Measurements from ENCODE around the gene NDUFB4.
"Not testable (repeated sequence)": the region's sequence is repeated elsewhere in the genome, so short reads cannot be mapped to it uniquely, and the experiment has no call there.

Gene NDUFB4

DNA sequence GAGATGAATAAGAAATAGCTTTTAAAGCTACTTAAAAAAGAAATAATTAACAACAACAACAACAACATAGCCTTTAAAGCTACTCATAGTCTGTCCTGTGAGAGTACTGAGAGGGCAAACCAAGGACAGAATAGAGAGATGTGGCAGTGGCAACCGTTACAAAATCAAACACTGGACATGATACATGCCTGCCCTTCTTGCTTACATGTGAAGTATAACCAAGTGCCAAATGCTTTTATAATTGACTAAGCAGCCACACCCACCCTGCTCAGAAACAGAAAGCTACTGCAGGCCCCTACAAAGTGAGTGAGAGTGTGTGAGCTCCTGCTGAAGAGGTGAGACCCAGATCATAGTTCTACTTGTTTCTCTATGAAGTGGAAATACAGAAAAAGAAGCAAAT lies 38.4 kb downstream of the NDUFB4 start:
- Histone ChIP-seq H3K36me3 (ENCODE audit: low read length) (no peaks in the 10 kb centered on the region), H3K9me3 (ENCODE audit: insufficient read depth, low read length) (no peaks in the 10 kb centered on the region), H3K27me3 (ENCODE audit: low read length) (no peaks in the 10 kb centered on the region), H3K9ac (ENCODE audit: low read length) (no peak overlapping the region), H3K4me2 (ENCODE audit: low read depth, low read length, poor library complexity, severe bottlenecking) (no peak overlapping the region), H3K79me2 (ENCODE audit: insufficient read depth, low read length) (no peaks in the 10 kb centered on the region), H3F3A (ENCODE audit: insufficient read depth) (no peaks in the 10 kb centered on the region), H3K9me2 (replicated peaks; ENCODE audit: insufficient read depth, low read length) (no peaks in the 10 kb centered on the region), H4K20me1 (ENCODE audit: low read depth, low read length) (no peaks in the 10 kb centered on the region), H2AFZ (ENCODE audit: low read depth, low read length, severe bottlenecking) (no peak overlapping the region), H3K4me3 (ENCODE audit: insufficient read depth, low read length, poor library complexity, severe bottlenecking) (no peak overlapping the region), H3K27ac (ENCODE audit: low read depth, low read length) (no peak overlapping the region)
- TF ChIP-seq EZH2phosphoT487 (conservative IDR thresholded peaks at IDR 0.05; ENCODE audit: low read length) = no peak
- TF ChIP-seq, protein P1, sequence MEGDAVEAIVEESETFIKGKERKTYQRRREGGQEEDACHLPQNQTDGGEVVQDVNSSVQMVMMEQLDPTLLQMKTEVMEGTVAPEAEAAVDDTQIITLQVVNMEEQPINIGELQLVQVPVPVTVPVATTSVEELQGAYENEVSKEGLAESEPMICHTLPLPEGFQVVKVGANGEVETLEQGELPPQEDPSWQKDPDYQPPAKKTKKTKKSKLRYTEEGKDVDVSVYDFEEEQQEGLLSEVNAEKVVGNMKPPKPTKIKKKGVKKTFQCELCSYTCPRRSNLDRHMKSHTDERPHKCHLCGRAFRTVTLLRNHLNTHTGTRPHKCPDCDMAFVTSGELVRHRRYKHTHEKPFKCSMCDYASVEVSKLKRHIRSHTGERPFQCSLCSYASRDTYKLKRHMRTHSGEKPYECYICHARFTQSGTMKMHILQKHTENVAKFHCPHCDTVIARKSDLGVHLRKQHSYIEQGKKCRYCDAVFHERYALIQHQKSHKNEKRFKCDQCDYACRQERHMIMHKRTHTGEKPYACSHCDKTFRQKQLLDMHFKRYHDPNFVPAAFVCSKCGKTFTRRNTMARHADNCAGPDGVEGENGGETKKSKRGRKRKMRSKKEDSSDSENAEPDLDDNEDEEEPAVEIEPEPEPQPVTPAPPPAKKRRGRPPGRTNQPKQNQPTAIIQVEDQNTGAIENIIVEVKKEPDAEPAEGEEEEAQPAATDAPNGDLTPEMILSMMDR (IDR thresholded peaks at IDR 0.05; ENCODE audit: insufficient read depth, low read length, poor library complexity, severe bottlenecking) = no peak

DNA sequence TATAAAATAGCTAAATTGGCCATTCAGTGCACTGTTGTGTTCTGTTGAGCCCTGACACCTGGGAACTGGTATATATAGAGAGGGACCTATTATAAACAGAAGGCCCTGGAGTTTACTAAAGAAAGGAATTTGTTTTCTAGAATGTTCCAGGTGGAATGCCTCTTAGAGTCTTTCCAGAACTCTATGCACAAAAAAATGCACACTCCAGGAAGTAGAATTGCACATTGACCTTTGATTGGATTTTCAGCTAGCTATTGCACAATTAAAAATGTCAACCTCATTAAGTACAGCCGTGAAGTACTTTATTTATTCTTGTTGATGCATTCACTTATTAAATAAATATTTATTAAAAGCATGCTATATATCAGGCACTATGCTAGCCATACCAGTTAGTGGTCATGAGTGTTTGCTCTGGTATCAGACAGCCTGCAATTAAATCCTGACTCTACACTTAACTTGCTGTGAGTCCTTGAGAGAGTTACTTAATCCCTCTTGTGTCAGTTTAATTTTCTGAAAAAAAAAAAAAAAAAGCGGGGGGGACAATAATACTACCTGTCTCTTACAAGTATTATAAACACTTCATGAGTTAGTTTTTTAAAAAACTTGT lies 40.8 kb downstream of the NDUFB4 start:
- no peak overlapping the region for H3K4me3 ChIP-seq (ENCODE audit: insufficient read depth, low read length, poor library complexity, severe bottlenecking)
- no peaks in the 10 kb centered on the region for H3K79me2 ChIP-seq (ENCODE audit: insufficient read depth, low read length)
- H3K9me3 ChIP-seq (ENCODE audit: insufficient read depth, low read length) = no peaks in the 10 kb centered on the region
- no peak overlapping the region for H3K9ac ChIP-seq (ENCODE audit: low read length)
- no peaks in the 10 kb centered on the region for H3K36me3 ChIP-seq (ENCODE audit: low read length)
- H4K20me1 ChIP-seq (ENCODE audit: low read depth, low read length) = no peaks in the 10 kb centered on the region
- H3K4me2 ChIP-seq (ENCODE audit: low read depth, low read length, poor library complexity, severe bottlenecking) = no peak overlapping the region
- no peaks in the 10 kb centered on the region for H3F3A ChIP-seq (ENCODE audit: insufficient read depth)
- H3K9me2 ChIP-seq (replicated peaks; ENCODE audit: insufficient read depth, low read length) = no peaks in the 10 kb centered on the region
- no peaks in the 10 kb centered on the region for H3K27me3 ChIP-seq (ENCODE audit: low read length)
- H2AFZ ChIP-seq (ENCODE audit: low read depth, low read length, severe bottlenecking) = no peak overlapping the region
- no peak for TF ChIP-seq EZH2phosphoT487 (conservative IDR thresholded peaks at IDR 0.05; ENCODE audit: low read length)
- TF ChIP-seq, protein P1 (IDR thresholded peaks at IDR 0.05; ENCODE audit: insufficient read depth, low read length, poor library complexity, severe bottlenecking) = no peak
- no peak overlapping the region for H3K27ac ChIP-seq (ENCODE audit: low read depth, low read length)

DNA sequence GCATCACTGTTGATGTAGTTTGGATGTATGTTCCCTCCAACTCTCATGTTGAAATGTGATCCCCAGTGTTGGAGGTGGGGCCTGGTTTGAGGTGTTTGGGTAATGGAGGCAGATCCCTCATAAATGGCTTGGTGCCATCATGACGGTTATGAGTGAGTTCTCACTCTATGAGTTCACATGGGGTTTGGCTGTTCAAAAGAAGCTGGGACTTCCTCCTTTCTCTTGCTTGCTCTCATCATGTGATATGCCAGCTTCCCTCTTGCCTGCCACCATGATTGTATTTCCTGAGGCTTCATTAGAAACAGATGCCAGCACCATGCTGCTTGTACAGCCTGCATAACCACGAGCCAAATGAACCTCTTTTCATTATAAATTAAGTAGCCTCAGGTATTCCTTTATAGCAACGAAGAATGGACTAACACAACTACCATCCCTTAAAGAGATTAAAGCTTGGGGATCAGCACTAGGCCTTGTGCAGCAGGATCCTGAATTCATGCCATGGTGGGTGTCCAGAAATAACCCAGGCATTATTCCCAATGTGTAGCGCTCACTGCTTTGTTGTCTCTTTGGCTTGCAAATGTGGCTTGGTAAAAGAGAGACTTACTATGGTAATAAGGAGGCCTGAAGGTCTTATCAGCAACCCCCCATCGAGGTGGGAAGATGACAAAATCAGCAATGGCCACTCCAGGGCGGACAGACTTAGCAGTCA lies 41.9 kb downstream of the NDUFB4 start:
- no peaks in the 10 kb centered on the region for H3K9me3 ChIP-seq (ENCODE audit: insufficient read depth, low read length)
- H3F3A ChIP-seq (ENCODE audit: insufficient read depth) = no peaks in the 10 kb centered on the region
- H3K4me2 ChIP-seq (ENCODE audit: low read depth, low read length, poor library complexity, severe bottlenecking) = no peak overlapping the region
- TF ChIP-seq, protein P1 (IDR thresholded peaks at IDR 0.05; ENCODE audit: insufficient read depth, low read length, poor library complexity, severe bottlenecking) = no peak
- TF ChIP-seq EZH2phosphoT487 (conservative IDR thresholded peaks at IDR 0.05; ENCODE audit: low read length) = no peak
- H3K27me3 ChIP-seq (ENCODE audit: low read length) = no peaks in the 10 kb centered on the region
- no peak overlapping the region for H3K27ac ChIP-seq (ENCODE audit: low read depth, low read length)
- no peaks in the 10 kb centered on the region for H3K36me3 ChIP-seq (ENCODE audit: low read length)
- H2AFZ ChIP-seq (ENCODE audit: low read depth, low read length, severe bottlenecking) = no peak overlapping the region
- no peak overlapping the region for H3K9ac ChIP-seq (ENCODE audit: low read length)
- no peaks in the 10 kb centered on the region for H3K9me2 ChIP-seq (replicated peaks; ENCODE audit: insufficient read depth, low read length)
- H4K20me1 ChIP-seq (ENCODE audit: low read depth, low read length) = no peaks in the 10 kb centered on the region
- no peaks in the 10 kb centered on the region for H3K79me2 ChIP-seq (ENCODE audit: insufficient read depth, low read length)
- no peak overlapping the region for H3K4me3 ChIP-seq (ENCODE audit: insufficient read depth, low read length, poor library complexity, severe bottlenecking)

DNA sequence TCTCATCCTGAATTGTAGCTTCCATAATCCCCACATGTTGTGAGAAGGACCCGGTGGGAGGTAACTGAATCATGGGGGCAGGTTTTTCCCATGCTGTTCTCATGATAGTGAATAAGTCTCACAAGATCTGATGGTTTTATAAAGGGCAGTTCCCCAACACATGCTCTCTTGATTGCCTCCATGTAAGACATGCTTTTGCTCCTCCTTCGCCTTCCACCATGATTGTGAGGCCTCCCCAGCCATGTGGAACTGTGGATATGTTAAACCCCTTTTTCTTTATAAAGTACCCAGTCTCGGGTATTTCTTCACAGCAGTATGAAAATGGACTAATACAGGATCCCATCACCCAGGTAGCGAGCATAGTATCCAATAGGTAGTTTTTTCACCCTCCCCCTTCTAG lies 42.7 kb downstream of the NDUFB4 start:
- H3K4me2 ChIP-seq (ENCODE audit: low read depth, low read length, poor library complexity, severe bottlenecking); H3K27ac ChIP-seq (ENCODE audit: low read depth, low read length); H3K79me2 ChIP-seq (ENCODE audit: insufficient read depth, low read length); H4K20me1 ChIP-seq (ENCODE audit: low read depth, low read length); H3K9ac ChIP-seq (ENCODE audit: low read length); H3K36me3 ChIP-seq (ENCODE audit: low read length); H3K9me3 ChIP-seq (ENCODE audit: insufficient read depth, low read length); H2AFZ ChIP-seq (ENCODE audit: low read depth, low read length, severe bottlenecking); H3K4me3 ChIP-seq (ENCODE audit: insufficient read depth, low read length, poor library complexity, severe bottlenecking); H3K9me2 ChIP-seq (replicated peaks; ENCODE audit: insufficient read depth, low read length); H3F3A ChIP-seq (ENCODE audit: insufficient read depth); H3K27me3 ChIP-seq (ENCODE audit: low read length): not testable (repeated sequence)

All from SU-DHL-6 (cell line).